Panc1 (cell line): ENCODE measurements around the gene TNIK. TPM values are rescaled to one million over a fixed set of nuclear protein-coding genes. Genes with fewer than 3 reads are reported as not detected.

Source experiments
- ATAC-seq: fragments of 200-7000 bp; cut with Tn5 transposase; 2 replicates; pipeline ENCODE4 v1.9.1; 2020; ENCODE audit warnings: mild to moderate bottlenecking, moderate library complexity
- BruUV-seq: library from RNA; stranded (reverse); fragments of 400-500 nt; replicated peaks from 2 replicates; lab custom pipeline; 2021; lab: Mats Ljungman, UMichigan
- CTCF ChIA-PET: fragments of 300-600 bp; sonication (Branson Sonifier 250); formaldehyde crosslinking; loops from one replicate; lab custom pipeline; 2022; ENCODE audit warnings: antibody characterized with exemption; lab: Charles Lee
- POLR2A ChIA-PET: fragments of 300-600 bp; sonication (Branson Sonifier 250); formaldehyde crosslinking; loops from one replicate; lab custom pipeline; 2022; ENCODE audit warnings: antibody characterized with exemption; lab: Charles Lee
- DNase-seq: peaks from one replicate; pipeline ENCODE4 v3.0.0-alpha.2; 2010; ENCODE audit warnings: low read depth, low spot score
- H3K27ac ChIP-seq: 2 replicates; pipeline ENCODE4 v1.5.1; 2011; ENCODE audit warnings: mild to moderate bottlenecking, low read length, inconsistent platforms
- H3K27me3 ChIP-seq: fragments of 200-500 bp; sonication (Bioruptor generic); 2 replicates; pipeline ENCODE4 v1.6.0; 2014; ENCODE audit warnings: low read length, inconsistent platforms; ENCODE audit not compliant: control insufficient read depth, insufficient read depth
- H3K36me3 ChIP-seq: fragments of 200-500 bp; sonication (Bioruptor generic); 2 replicates; pipeline ENCODE4 v1.5.1; 2014; ENCODE audit warnings: inconsistent platforms, mild to moderate bottlenecking, low read length, moderate library complexity; ENCODE audit not compliant: control insufficient read depth, insufficient read depth
- H3K4me1 ChIP-seq: 2 replicates; pipeline ENCODE4 v1.5.1; 2011; ENCODE audit warnings: inconsistent platforms, mild to moderate bottlenecking, low read length, moderate library complexity; ENCODE audit not compliant: control insufficient read depth, insufficient read depth
- H3K4me3 ChIP-seq, 2 experiments: 2 replicates each; pipeline ENCODE4 v1.5.1; 2011 to 2012; ENCODE audit warnings: low read depth in 2 of 2, low read length in 2 of 2, mild to moderate bottlenecking in 2 of 2, inconsistent platforms in 1 of 2, moderate library complexity in 1 of 2
- H3K9me3 ChIP-seq: fragments of 200-500 bp; sonication (Bioruptor generic); 2 replicates; pipeline ENCODE4 v1.5.1; 2014; ENCODE audit warnings: low read depth, mild to moderate bottlenecking, inconsistent platforms, low read length, moderate library complexity; ENCODE audit not compliant: control insufficient read depth, insufficient read depth
- CTCF ChIP-seq: fragments of 450-650 bp; IDR thresholded peaks from 2 replicates; pipeline ENCODE4 v1.5.1; 2017; ENCODE audit warnings: mild to moderate bottlenecking
- POLR2AphosphoS5 ChIP-seq: IDR thresholded peaks from 2 replicates; pipeline ENCODE4 v1.6.1; 2012; ENCODE audit warnings: mild to moderate bottlenecking, low read depth, low read length, moderate library complexity
- REST ChIP-seq, 2 experiments: IDR thresholded peaks; 2 replicates each; pipeline ENCODE4 v1.6.1; 2011 to 2012; ENCODE audit warnings: low read depth in 2 of 2, control low read depth in 1 of 2, low read length in 1 of 2, mild to moderate bottlenecking in 1 of 2, moderate library complexity in 1 of 2; ENCODE audit not compliant: insufficient read depth in 1 of 2
- SIN3A ChIP-seq: IDR thresholded peaks from 2 replicates; pipeline ENCODE4 v1.6.1; 2012; ENCODE audit warnings: low read depth, mild to moderate bottlenecking, low read length, moderate library complexity, borderline replicate concordance; ENCODE audit not compliant: insufficient read depth
- TCF7L2 ChIP-seq: IDR thresholded peaks from 2 replicates; pipeline ENCODE4 v1.6.1; 2011; ENCODE audit warnings: mild to moderate bottlenecking, low read depth, low read length, inconsistent platforms
- in situ Hi-C: cut with HindIII; loops from 2 replicates; pipeline ENCODE4 v1.10.0; 2016; ENCODE audit warnings: low sequenced_read_pairs, low pct_unique_long_range_greater_than_20kb
- intact Hi-C: fragments of 100-400 bp; cut with micrococcal nuclease; formaldehyde crosslinking; loops from one replicate; pipeline ENCODE4 v1.10.0; 2022; ENCODE audit not compliant: unreplicated experiment
- total RNA-seq: library from RNA; stranded (reverse); gene quantifications from one replicate; pipeline ENCODE4 v1.2.1, GENCODE V29; 2021; ENCODE audit not compliant: unreplicated experiment

Gene TNIK
- total RNA-seq, 1 experiment from 2014 or later: 1.9 TPM

- no peak overlapping the region for H3K27ac ChIP-seq
- H3K27me3 ChIP-seq: peaks cover 3% of the 10 kb centered on the region; the same call in 1 of the 2 replicates
- DNase-seq (no peak), ATAC-seq (no peak)
- in situ Hi-C loops (no loop called here), intact Hi-C loops (no loop called here)
- CTCF ChIA-PET: no interaction called here
- POLR2A ChIA-PET: no interaction called here
- H3K9me3 ChIP-seq: no peaks in the 10 kb centered on the region
- TF ChIP-seq SIN3A: no peak
- TF ChIP-seq TCF7L2: no peak
- no peak overlapping the region for H3K4me3 ChIP-seq
- no peaks in the 10 kb centered on the region for H3K36me3 ChIP-seq
- no peaks in the 10 kb centered on the region for H3K4me1 ChIP-seq
- no TSS peak for BruUV-seq
These were observed 246.3 kb downstream of the TNIK start for GRCh38 chr3:171213907-171214306.

GRCh38 chr3:171213178-171213577 is 247.0 kb downstream of the TNIK start:
- no peaks in the 10 kb centered on the region for H3K4me1 ChIP-seq
- BruUV-seq: no TSS peak
- no peak overlapping the region for H3K4me3 ChIP-seq
- intact Hi-C loops (no loop called here), in situ Hi-C loops (no loop called here)
- H3K36me3 ChIP-seq: no peaks in the 10 kb centered on the region
- POLR2A ChIA-PET: no interaction called here
- H3K27me3 ChIP-seq: peaks cover 3% of the 10 kb centered on the region; the same call in 1 of the 2 replicates
- no peaks in the 10 kb centered on the region for H3K9me3 ChIP-seq
- DNase-seq: no peak
- TF ChIP-seq CTCF (no peak), TCF7L2 (no peak), SIN3A (no peak), REST (IDR thresholded peaks at IDR 0.05; ENCODE audit: insufficient read depth in 1 of 2, low read depth in 2 of 2, low read length in 1 of 2) (no peak), POLR2AphosphoS5 (no peak)
- CTCF ChIA-PET: no interaction called here
- ATAC-seq: no peak
- H3K27ac ChIP-seq: no peak overlapping the region

- no peak for DNase-seq
- no peak overlapping the region for H3K27ac ChIP-seq
- in situ Hi-C loops: no loop called here
- BruUV-seq: no TSS peak
- no peak overlapping the region for H3K4me3 ChIP-seq
- H3K9me3 ChIP-seq: no peaks in the 10 kb centered on the region
- peaks cover 1% of the 10 kb centered on the region; the same call in 1 of the 2 replicates for H3K27me3 ChIP-seq
- H3K4me1 ChIP-seq: no peaks in the 10 kb centered on the region
- no peak for TF ChIP-seq TCF7L2
- no peak for TF ChIP-seq CTCF
- no peak for TF ChIP-seq REST (IDR thresholded peaks at IDR 0.05; ENCODE audit: insufficient read depth in 1 of 2, low read depth in 2 of 2, low read length in 1 of 2)
- TF ChIP-seq POLR2AphosphoS5: no peak
- CTCF ChIA-PET: no interaction called here
- POLR2A ChIA-PET: no interaction called here
- ATAC-seq: no peak
- no peaks in the 10 kb centered on the region for H3K36me3 ChIP-seq
- intact Hi-C loops: no loop called here
These were observed 247.6 kb downstream of the TNIK start for GRCh38 chr3:171212648-171213047.
